K562 (cell line): Measurements from ENCODE around the gene NPAS2. TPM values are rescaled to one million over a fixed set of nuclear protein-coding genes. Genes with fewer than 3 reads are reported as not detected.

Experiments
- ATAC-seq: fragments of 200-7000 bp; cut with Tn5 transposase; 3 replicates; pipeline ENCODE4 v1.9.1; 2020; ENCODE audit warnings: moderate library complexity
- BruUV-seq: library from RNA; stranded (reverse); fragments of 400-500 nt; replicated peaks from 2 replicates; lab custom pipeline; 2021; lab: Mats Ljungman, UMichigan
- CTCF ChIA-PET: fragments of 300-600 bp; formaldehyde crosslinking; extraction: SDS; loops from one replicate; lab custom pipeline; 2021; ENCODE audit warnings: low intra/inter-chr PET ratio; lab: Yijun Ruan, JAX
- POLR2A ChIA-PET: fragments of 300-600, 350-650 bp; sonication (Branson Sonifier 250); formaldehyde crosslinking; extraction: SDS; loops from one replicate; lab custom pipeline; 2021; ENCODE audit warnings: antibody characterized with exemption, inconsistent platforms; lab: Yijun Ruan, JAX
- DNase-seq, 4 experiments: peaks; one replicate each; pipeline versions ENCODE4 v3.0.0 to v3.0.0-alpha.2; 2011 to 2018; ENCODE audit warnings: low spot score in 3 of 4, mixed read lengths in 3 of 4; ENCODE audit errors: extremely low read depth in 1 of 4
- FAIRE-seq: peaks from 2 replicates; lab custom pipeline; 2011; peaks lifted over from hg19 to GRCh38; lab: Jason Lieb, UNC
- H2AFZ ChIP-seq: 2 replicates; pipeline ENCODE4 v1.6.0; 2011; ENCODE audit warnings: low read depth, low read length, control low read depth, inconsistent platforms
- H3K27ac ChIP-seq: fragments of 200-600 bp; 3 replicates; pipeline ENCODE4 v1.8.0; 2011; ENCODE audit warnings: low read depth, mild to moderate bottlenecking, control low read depth, inconsistent platforms, low read length, moderate library complexity, mixed read lengths; ENCODE audit errors: extremely low read depth
- H3K27me3 ChIP-seq, 2 experiments: fragments of 300-600 bp in 1 of 2; 2 replicates in 1 of 2; 3 replicates in 1 of 2; pipeline versions ENCODE4 v1.6.0 to v1.8.0; 2011; ENCODE audit warnings: inconsistent platforms in 2 of 2, low read length in 2 of 2, mild to moderate bottlenecking in 1 of 2, mixed read lengths in 1 of 2, moderate library complexity in 1 of 2; ENCODE audit not compliant: control insufficient read depth in 2 of 2, insufficient read depth in 2 of 2
- H3K36me3 ChIP-seq: fragments of 300-600 bp; 3 replicates; pipeline ENCODE4 v1.8.0; 2011; ENCODE audit warnings: mild to moderate bottlenecking, low read length, inconsistent platforms; ENCODE audit not compliant: control insufficient read depth, insufficient read depth
- H3K4me1 ChIP-seq, 2 experiments: fragments of 200-600 bp in 1 of 2; replicated peaks in 1 of 2; 2 replicates in 1 of 2; 3 replicates in 1 of 2; pipeline versions ENCODE4 v1.5.1 to v1.8.0; 2011; ENCODE audit warnings: inconsistent platforms in 2 of 2, low read length in 2 of 2, mild to moderate bottlenecking in 1 of 2, mixed read lengths in 1 of 2, moderate library complexity in 1 of 2; ENCODE audit not compliant: control insufficient read depth in 2 of 2, insufficient read depth in 2 of 2
- H3K4me2 ChIP-seq: 2 replicates; pipeline ENCODE4 v1.6.1; 2011; ENCODE audit warnings: low read length, control low read depth, inconsistent platforms, mixed read lengths; ENCODE audit not compliant: insufficient read depth
- H3K4me3 ChIP-seq: fragments of 200-600 bp; sonication (generic), shearing (Covaris generic); 2 replicates; pipeline ENCODE4 v1.5.1; 2016; ENCODE audit warnings: control low read depth, inconsistent platforms
- H3K79me2 ChIP-seq: fragments of 200-600 bp; 3 replicates; pipeline ENCODE4 v1.8.0; 2011; ENCODE audit warnings: low read length, inconsistent platforms; ENCODE audit not compliant: control insufficient read depth, insufficient read depth
- H3K9ac ChIP-seq, 2 experiments: 2 replicates each; pipeline versions ENCODE4 v1.6.0 to v1.6.1; 2011; ENCODE audit warnings: low read depth in 2 of 2, low read length in 2 of 2, control low read depth in 1 of 2, inconsistent platforms in 1 of 2, mild to moderate bottlenecking in 1 of 2, mixed read lengths in 1 of 2; ENCODE audit not compliant: insufficient read depth in 1 of 2
- H3K9me1 ChIP-seq: one replicate; pipeline ENCODE4 v1.6.0; 2011; ENCODE audit warnings: inconsistent platforms, mild to moderate bottlenecking, low read length, moderate library complexity; ENCODE audit not compliant: control insufficient read depth, insufficient read depth
- H3K9me3 ChIP-seq: replicated peaks from 2 replicates; pipeline ENCODE4 v1.5.1; 2011; ENCODE audit warnings: low read depth, low read length, inconsistent platforms; ENCODE audit not compliant: control insufficient read depth, insufficient read depth
- H4K20me1 ChIP-seq: replicated peaks from 2 replicates; pipeline ENCODE4 v1.6.1; 2011; ENCODE audit warnings: low read length, inconsistent platforms, mixed read lengths; ENCODE audit not compliant: control insufficient read depth, insufficient read depth
- CTCF ChIP-seq, 3 experiments: IDR thresholded peaks in 2 of 3; conservative IDR thresholded peaks in 1 of 3; 2 replicates each; pipeline ENCODE4 v1.5.1; 2011 to 2012; ENCODE audit warnings: low read length in 3 of 3, mild to moderate bottlenecking in 3 of 3, control low read depth in 2 of 3, improper control_type of control experiment in 1 of 3, inconsistent platforms in 1 of 3, low read depth in 1 of 3, mixed read lengths in 1 of 3, moderate library complexity in 1 of 3; ENCODE audit not compliant: insufficient read depth in 2 of 3
- DNMT1 ChIP-seq: fragments of 450-650 bp; IDR thresholded peaks from 2 replicates; pipeline ENCODE4 v1.6.1; 2016; ENCODE audit warnings: antibody characterized with exemption, mild to moderate bottlenecking
- ELK1 ChIP-seq: sonication (generic); formaldehyde crosslinking; IDR thresholded peaks from 2 replicates; pipeline ENCODE4 v1.8.1; 2022; ENCODE audit warnings: missing genetic modification reagents
- KLF10 ChIP-seq: fragments of 250-450 bp; sonication (Bioruptor Pico); IDR thresholded peaks from 2 replicates; pipeline ENCODE4 v1.6.1; 2021; ENCODE audit warnings: matching md5 sums
- PHB ChIP-seq: fragments of 250-450 bp; sonication (Bioruptor Pico); IDR thresholded peaks from 2 replicates; pipeline ENCODE4 v1.5.0; 2021
- SIN3B ChIP-seq: fragments of 450-650 bp; IDR thresholded peaks from 2 replicates; pipeline ENCODE4 v1.6.1; 2017; ENCODE audit warnings: low read depth, mild to moderate bottlenecking, moderate library complexity
- SMARCE1 ChIP-seq: fragments of 450-650 bp; IDR thresholded peaks from 2 replicates; pipeline ENCODE4 v1.7.1; 2016; ENCODE audit warnings: mild to moderate bottlenecking
- THRB ChIP-seq: fragments of 450-650 bp; formaldehyde crosslinking; conservative IDR thresholded peaks from 2 replicates; pipeline ENCODE4 v1.4.0; 2022; ENCODE audit warnings: mild to moderate bottlenecking, missing genetic modification characterization
- ZC3H8 ChIP-seq: fragments of 450-650 bp; IDR thresholded peaks from 2 replicates; pipeline ENCODE4 v1.6.1; 2017
- ZKSCAN1 ChIP-seq: fragments of 150-350 bp; IDR thresholded peaks from 2 replicates; pipeline ENCODE4 v1.6.1; 2016; ENCODE audit warnings: low read depth, low read length
- ZNF311 ChIP-seq: fragments of 250-450 bp; sonication (Bioruptor Pico); IDR thresholded peaks from 2 replicates; pipeline ENCODE4 v1.4.0; 2020; ENCODE audit warnings: mild to moderate bottlenecking, moderate library complexity
- ZNF511 ChIP-seq: sonication (generic); formaldehyde crosslinking; IDR thresholded peaks from 2 replicates; pipeline ENCODE4 v1.8.0; 2022; ENCODE audit warnings: mild to moderate bottlenecking, missing genetic modification reagents
- ZNF583 ChIP-seq: fragments of 250-450 bp; sonication (Bioruptor Pico); IDR thresholded peaks from 2 replicates; pipeline ENCODE4 v1.4.0; 2020
- WGBS: fragments of 100-300 bp; shearing (Covaris generic); methylation state at CpG from one replicate; pipeline ENCODE4 v1.1.6; 2016; ENCODE audit warnings: low coverage, mixed read lengths; ENCODE audit not compliant: insufficient coverage; ENCODE audit errors: missing lambda C conversion rate; 5-methylcytosine and 5-hydroxymethylcytosine counted together
- in situ Hi-C: fragments of 300-500 bp; cut with MboI; formaldehyde crosslinking; loops from 4 replicates; pipeline ENCODE4 v1.15.0; 2018; ENCODE audit warnings: inconsistent platforms, mixed read lengths
- intact Hi-C: fragments of 100-400 bp; cut with micrococcal nuclease; formaldehyde crosslinking; loops from 2 replicates; pipeline ENCODE4 v1.14.2; 2022
- polyA plus RNA-seq, 8 experiments: library from polyadenylated mRNA; depleted of rRNA in 4 of 8; stranded (reverse) in 5 of 8; unstranded in 3 of 8; fragments of >200 nt; fragmentation: Nextera tagmentation in 2 of 8; fragmentation: Illumina TruSeq in 1 of 8; extraction: Ambion mirVana in 2 of 8; extraction: Trizol in 1 of 8; gene quantifications; 2 replicates each; pipeline versions ENCODE4 v1.2.1 to v1.2.3, GENCODE V29; 2011 to 2014; ENCODE audit warnings: inconsistent platforms in 1 of 8, missing spikeins in 1 of 8
- total RNA-seq, 7 experiments: library from RNA; depleted of rRNA in 6 of 7; stranded (reverse); fragments of >200 nt in 6 of 7; fragmentation: Illumina TruSeq in 2 of 7; extraction: Trizol in 2 of 7; gene quantifications; 2 replicates each; pipeline versions ENCODE4 v1.2.1 to v1.2.3, GENCODE V29; 2011 to 2021; ENCODE audit warnings: low replicate concordance in 1 of 7

NPAS2 gene
- total and polyA plus RNA-seq, 9 of the 15 experiments (the other 6 are each of a cell fraction or from before 2014, with no cell fraction given), result 0.06 to 0.29 (median 0.07) TPM; not detected in 5

GRCh38 chr2:100821911-100822265 lies 1.9 kb downstream of the NPAS2 start:
- 0% methylated on average over 9 of the region's 9 CpGs for WGBS
- Histone ChIP-seq H3K4me1 (peaks cover 0 to 8% of the 10 kb centered on the region in 2 experiments; a peak in 2 of 5 replicates), H3K4me3 (no peak overlapping the region), H3K9me1 (no peaks in the 10 kb centered on the region), H3K79me2 (no peaks in the 10 kb centered on the region), H3K27ac (no peak overlapping the region), H3K36me3 (no peaks in the 10 kb centered on the region), H3K9ac (no peak overlapping the region), H3K9me3 (no peaks in the 10 kb centered on the region), H4K20me1 (no peaks in the 10 kb centered on the region), H3K4me2 (no peak overlapping the region), H2AFZ (no peak overlapping the region), H3K27me3 (peaks cover 15 to 25% of the 10 kb centered on the region in 2 experiments; a peak in 4 of 5 replicates)
- ATAC-seq, result no peak
- no peak for FAIRE-seq
- BruUV-seq, result no TSS peak
- ChIA-PET POLR2A (no interaction called here), CTCF (no interaction called here)
- DNase-seq, result no peak
- intact Hi-C loops, result loop anchor here (10.0 kb wide), 1 partner anchor 163 kb away; no protein-coding TSS in a partner anchor
- in situ Hi-C loops, result no loop called here
- TF ChIP-seq SIN3B (no peak), ZC3H8 (no peak), ZNF311 (no peak), ZNF511 (CRISPR knock-in tag) (no peak), THRB (CRISPR knock-in tag) (no peak), CTCF (IDR thresholded peaks at IDR 0.05 in 2 of 3, conservative IDR thresholded peaks at IDR 0.05 in 1 of 3; ENCODE audit: insufficient read depth in 2 of 3, low read depth in 1 of 3, low read length in 3 of 3) (no peak), ELK1 (CRISPR knock-in tag) (no peak), KLF10 (CRISPR knock-in tag) (no peak), SMARCE1 (no peak), DNMT1 (no peak), PHB (CRISPR knock-in tag) (no peak), ZKSCAN1 (no peak), ZNF583 (CRISPR knock-in tag) (no peak)
